GM21717 (cell line): ENCODE measurements around the gene IQGAP1.
"Not testable (repeated sequence)": the region's sequence is repeated elsewhere in the genome, so short reads cannot be mapped to it uniquely, and the experiment has no call there.

ENCODE experiments used
- ATAC-seq: cut with Tn5 transposase; IDR thresholded peaks from one replicate; pipeline ENCODE4 v1.9.1; 2021; ENCODE audit warnings: mild to moderate bottlenecking, moderate library complexity; ENCODE audit not compliant: unreplicated experiment

Gene IQGAP1

DNA sequence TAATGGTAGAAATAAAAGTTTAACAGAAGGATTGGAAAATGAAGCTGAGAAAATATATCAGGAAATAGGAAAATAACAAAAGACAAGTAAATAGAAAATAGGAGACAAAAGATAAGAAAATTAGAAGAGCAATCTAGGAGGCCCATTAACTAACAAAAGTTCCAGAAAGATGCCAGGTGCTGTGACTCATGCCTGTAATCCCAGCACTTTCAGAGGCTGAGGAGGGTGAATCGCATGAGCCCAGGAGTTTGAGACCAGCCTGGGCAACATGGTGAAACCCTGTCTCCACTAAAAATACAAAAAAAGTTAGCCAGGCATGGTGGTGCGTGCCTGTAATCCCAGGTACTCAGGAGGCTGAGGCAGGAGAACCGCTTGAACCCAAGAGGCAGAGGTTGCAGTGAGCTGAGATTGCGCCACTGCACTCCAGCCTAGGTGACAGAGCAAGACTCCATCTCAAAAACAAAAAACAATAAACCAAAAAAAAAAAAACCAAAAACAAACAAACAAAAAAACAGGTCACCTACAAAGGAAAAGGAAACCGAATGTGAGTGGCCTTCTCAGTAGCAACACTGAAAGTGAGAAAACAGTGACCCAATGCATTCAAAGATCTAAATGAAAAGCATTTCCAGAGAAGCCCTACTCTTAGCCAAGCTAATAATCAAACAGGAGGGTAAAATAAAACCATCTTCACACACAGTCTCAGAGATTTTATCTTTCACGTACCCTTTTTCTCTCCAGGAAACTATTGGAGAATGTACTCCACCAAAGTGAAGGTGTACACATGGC, 136.2 kb downstream of the IQGAP1 start:
- not testable (repeated sequence) for ATAC-seq

DNA sequence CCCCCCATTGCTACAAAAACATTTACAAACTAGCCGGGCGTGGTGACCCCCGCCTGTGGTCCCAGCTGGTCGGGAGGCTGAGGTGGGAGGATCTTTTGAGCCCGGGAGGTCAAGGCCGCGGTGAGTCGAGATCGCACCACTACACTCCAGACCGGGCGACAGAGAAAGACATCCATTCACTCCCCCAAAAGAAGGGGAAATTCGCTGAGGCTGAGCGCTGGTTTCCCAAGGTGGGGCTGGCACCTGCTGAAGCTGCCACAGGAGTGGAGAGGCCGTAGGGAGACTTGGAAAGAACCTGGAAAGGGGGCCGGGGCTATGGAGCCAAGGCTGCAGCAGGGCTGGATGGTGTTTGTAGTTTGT, 140.9 kb downstream of the IQGAP1 start:
- no peak for ATAC-seq

DNA sequence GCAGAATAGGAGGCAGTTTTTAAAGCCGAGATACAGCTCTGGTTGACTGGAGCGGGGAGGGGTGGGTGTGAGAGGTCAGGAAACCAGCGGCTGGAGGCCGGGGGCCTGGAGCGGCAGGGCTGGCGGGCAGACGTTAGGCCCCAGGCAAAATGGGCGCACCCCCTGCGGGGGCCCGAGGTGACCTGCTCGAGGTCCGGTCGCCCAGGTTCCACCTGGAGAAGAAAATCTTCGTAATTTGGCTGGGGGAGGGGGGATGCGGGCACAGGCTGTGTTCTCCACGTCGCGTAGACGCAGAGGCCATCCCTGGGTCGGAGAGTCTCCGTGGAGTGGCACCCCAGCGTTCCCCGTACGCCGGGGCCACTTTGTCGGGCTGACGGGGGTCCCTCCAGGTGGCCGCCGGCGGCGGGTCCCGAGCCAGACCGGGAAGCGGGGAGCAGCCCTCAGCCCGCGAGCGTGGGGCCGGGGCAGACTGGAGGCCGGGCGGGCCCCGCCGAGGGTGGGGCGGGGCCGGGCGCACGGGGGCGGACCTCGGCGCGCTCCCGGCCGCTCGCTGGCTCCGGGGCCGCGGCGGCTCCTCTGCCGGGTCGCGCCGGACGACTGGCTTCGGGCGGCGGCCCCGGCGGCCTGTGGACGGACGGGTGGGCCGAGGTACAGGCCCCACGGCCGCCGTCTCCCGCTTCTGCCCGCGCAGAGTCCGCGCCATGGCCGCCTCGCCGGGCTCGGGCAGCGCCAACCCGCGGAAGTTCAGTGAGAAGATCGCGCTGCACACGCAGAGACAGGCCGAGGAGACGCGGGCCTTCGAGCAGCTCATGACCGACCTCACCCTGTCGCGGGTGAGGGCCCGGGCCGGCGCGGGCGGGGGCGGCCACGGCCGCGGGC, 141.6 kb downstream of the IQGAP1 start, which contains the start of gene CRTC3:
Gene CRTC3 (plus strand): TSS at position 553 of the 879 bp plus-strand sequence. CDS start 149 bp downstream, at position 702.
- ATAC-seq, result peak; percentile 70

DNA sequence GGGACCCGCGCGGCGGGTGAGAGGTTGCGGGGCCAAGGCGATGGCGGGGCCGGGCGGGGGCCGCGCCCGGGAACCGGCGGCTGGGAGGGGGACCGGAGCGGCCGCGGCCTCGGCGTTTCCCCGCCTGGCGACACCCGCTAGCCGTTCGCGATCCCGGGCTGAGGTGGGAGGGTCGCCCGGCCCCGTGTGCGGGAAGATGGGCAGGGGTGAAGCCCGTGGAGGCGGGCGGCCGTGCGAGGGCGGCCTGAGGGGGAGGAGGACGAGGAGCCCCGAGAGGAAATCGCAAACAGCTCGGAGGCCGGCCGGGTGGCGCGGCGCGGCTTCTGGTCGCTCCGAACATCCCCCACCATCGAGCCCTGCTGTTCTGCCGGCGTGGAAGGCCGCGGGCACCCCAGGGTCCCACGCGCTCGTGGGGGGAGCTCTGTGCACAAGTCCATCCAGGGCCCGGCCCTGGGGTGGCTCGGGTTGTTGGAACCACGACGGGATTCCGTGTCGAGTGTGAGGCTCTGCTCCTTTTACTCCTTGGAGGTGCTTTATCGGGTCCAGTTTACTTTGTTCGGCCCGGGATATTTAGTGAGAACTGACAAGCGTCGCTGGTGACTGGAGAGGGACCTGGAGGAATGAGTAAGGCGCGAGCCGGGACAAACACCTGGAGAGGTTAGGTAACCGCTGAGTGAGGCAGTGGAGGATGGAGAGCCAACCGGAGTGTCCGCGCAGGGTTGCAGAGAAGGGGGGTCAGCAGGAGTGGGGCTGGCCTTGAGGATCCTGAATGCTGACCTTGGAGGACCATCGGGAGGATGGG, 142.4 kb downstream of the IQGAP1 start:
- ATAC-seq, result peak; percentile 48

DNA sequence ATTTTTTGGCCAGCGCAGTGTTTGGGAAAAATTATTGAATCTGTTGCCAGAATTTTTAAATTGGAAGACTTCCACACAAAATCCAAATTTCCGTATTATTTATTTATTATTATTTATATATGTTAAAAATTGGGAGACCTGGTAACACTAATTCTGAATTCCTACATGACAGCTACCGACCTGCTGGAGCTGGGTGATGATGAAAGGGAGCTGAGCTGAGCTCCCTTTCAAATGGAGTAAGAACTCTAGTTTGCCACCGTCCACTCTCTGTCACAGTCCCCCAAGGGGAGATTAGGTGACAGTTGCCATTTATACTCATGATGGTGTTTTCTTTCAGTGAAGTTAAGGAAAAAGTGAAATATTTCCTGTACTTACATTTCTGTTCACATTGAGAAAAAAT, 143.1 kb downstream of the IQGAP1 start:
- ATAC-seq, result no peak

DNA sequence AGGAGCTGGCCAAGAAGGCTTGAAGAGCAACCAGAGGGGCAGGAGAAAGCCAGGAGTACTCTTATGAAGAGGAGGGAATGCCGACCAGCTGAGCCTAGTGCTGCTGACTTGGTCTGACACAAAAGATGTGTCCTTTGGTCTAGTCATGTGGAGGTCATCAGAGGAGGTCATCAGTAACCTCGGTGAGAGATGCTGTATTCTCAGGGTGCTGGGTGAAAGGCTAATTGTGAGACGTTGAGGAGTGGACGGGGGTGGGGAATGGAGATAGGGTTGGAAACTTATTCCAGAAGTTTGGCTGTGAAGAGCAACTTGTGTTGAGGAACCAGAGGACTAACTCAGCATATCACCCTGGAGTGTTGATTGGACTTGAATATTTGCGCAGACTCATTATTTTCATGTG, 147.2 kb downstream of the IQGAP1 start:
- ATAC-seq, result no peak

DNA sequence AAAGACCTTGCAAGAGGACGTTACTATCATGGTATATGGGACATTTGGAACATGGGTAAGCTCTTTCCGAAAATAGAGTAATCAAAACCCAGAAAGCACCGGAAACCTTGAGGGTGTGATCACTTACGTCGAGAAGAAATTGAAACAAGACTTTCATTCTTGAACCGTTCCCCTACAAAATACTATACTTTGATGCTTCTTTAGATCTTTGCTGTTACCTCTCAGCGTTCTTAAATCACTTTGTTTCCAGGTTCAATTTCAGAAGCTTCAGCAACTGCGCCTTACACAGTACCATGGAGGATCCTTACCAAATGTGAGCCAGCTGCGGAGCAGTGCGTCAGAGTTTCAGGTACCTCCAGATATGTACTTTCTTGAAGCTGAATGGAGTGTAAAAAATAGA, 151.7 kb downstream of the IQGAP1 start:
- ATAC-seq, result no peak

DNA sequence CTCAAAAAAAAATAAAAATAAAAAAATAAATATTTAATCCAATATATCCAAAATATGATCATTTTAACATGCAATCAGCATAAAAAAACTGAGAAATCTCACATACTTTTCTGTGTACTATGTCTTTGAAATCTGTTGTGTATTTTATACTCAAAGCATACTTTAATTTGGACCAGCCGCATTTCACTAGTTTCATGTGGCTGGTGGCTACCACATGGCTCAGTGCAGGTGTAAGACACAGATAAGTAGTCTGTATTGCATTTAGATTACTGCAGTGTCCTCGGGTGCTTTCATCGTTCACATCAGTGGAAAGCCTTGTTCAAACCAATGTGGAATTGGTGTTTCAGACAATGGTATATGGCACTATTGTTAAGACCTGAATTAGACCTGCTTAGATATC, 152.7 kb downstream of the IQGAP1 start:
- no peak for ATAC-seq

DNA sequence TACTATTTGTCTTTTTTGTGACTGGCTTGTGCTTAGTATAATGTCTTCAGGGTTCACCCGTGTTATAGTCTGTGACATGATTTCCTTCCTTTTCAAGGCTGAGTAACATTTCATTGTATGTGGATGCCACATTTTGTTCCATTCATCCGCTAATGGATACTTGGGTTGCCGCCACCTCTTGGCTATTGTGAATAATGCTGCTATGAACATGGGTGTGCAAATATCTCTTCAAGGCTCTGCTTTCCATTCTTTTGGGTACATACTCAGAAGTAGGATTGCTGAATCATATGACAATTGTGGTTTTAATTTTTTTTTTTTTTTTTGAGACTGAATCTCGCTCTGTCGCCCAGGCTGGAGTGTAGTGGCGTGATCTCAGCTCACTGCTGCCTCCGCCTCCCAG, 157.1 kb downstream of the IQGAP1 start:
- ATAC-seq, result no peak

DNA sequence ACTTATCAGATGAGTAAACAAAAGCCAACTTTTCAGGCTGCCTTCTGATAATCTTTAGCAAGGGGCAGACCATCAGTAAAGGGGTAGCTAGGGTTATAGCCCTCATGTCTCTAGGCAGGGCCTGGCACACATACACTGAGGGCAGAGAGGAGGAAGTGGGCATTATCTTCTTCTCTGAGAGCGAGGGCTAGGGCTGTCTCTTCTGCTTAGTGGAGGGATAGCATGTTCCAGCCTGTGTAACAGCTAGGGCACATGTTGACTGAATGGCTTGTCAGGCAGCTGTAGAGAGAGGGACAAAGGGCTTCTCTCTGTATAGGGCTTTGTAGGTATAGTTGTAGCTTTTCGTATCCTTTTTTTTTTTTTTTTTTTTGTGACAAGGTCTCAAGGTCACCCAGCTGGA, 159.5 kb downstream of the IQGAP1 start:
- no peak for ATAC-seq

DNA sequence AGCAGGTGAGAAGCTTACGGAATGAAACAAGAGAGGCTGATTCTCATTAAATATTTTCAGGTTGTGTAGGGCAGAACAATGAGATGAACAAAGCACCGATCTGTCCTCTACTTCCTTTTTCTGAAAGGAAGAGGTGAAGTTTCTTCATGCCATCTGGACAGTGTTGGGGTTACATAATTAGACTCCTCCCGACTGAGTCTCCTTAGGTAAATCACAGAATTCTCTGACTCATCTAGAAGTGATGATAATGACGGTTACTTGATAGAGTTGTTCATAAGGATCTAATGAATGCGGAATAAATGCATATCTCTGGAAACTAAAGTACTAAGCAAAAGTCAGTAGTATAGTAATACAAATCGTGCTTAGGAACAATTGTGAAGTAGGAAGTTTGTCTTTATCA, 162.9 kb downstream of the IQGAP1 start:
- ATAC-seq, result peak; percentile 77
